Measurements from ENCODE around the gene MYO16.

The MYO16 gene

DNA sequence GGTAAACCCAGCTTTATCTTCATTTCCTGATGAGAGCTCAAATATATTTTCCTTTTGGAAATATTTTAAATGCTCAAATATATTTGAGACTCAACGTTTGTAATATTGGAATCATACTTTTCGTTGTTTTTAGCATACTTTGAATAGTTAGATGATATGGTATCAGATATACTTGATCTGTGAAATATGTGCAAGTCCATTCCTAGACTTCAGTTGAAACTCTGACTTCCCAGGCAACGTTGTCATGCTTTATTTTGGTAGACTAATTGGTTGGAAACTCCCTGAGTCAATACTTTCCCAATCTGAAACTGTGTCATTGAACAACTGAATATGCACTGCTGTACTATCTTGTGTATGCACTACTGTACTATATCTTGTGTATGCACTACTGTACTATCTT lies 378.5 kb downstream of the MYO16 start:
- Mint-ChIP-seq H3K27me3 (no peaks in the 10 kb centered on the region), H3K4me3 (no peak overlapping the region), H3K27ac (no peak overlapping the region), H3K4me1 (no peaks in the 10 kb centered on the region), H3K36me3 (no peaks in the 10 kb centered on the region), H3K9me3 (peaks cover 2% of the 10 kb centered on the region)
- no peak for DNase-seq (ENCODE audit: low spot score in 2 of 2)
- no peak for ATAC-seq (ENCODE audit: low read depth)

GRCh38 chr13:109009756-109010155 lies 380.3 kb downstream of the MYO16 start:
- H3K9me3 Mint-ChIP-seq = peaks cover 2% of the 10 kb centered on the region
- no peaks in the 10 kb centered on the region for H3K4me1 Mint-ChIP-seq

DNA sequence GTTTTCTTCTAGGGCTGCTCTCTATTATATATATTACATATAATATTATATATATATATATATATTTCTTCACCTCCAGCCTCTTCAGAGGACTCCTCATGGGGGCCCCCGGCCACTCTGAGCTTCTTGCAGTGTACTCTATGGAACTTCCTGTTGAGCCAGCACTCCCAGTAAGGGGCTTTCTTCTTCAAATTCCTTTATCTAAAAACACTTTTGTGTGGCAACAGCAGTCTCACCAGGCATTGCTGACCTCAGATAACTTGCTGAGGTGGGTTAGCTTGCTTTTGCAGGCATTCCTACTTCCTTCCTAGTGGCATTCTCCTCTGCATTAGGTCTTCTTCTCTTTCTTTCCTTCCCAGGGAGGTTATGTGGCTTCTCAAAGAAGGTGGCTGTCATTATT lies 381.5 kb downstream of the MYO16 start:
- Mint-ChIP-seq H3K36me3 (no peaks in the 10 kb centered on the region), H3K27ac (no peak overlapping the region), H3K27me3 (no peaks in the 10 kb centered on the region), H3K4me3 (no peak overlapping the region), H3K9me3 (peaks cover 2% of the 10 kb centered on the region), H3K4me1 (no peaks in the 10 kb centered on the region)
- ATAC-seq (ENCODE audit: low read depth) = no peak
- DNase-seq (ENCODE audit: low spot score in 2 of 2) = no peak

More at GRCh38 chr13:109009756-109010155, 380.3 kb downstream of the MYO16 start:
- Mint-ChIP-seq H3K27me3 (no peaks in the 10 kb centered on the region), H3K27ac (no peak overlapping the region), H3K4me3 (no peak overlapping the region), H3K36me3 (no peaks in the 10 kb centered on the region)
- DNase-seq (ENCODE audit: low spot score in 2 of 2) (no peak), ATAC-seq (ENCODE audit: low read depth) (no peak)

- Mint-ChIP-seq H3K27me3 (no peaks in the 10 kb centered on the region), H3K36me3 (no peaks in the 10 kb centered on the region), H3K9me3 (no peaks in the 10 kb centered on the region), H3K4me1 (no peaks in the 10 kb centered on the region), H3K27ac (no peak overlapping the region), H3K4me3 (no peak overlapping the region)
- DNase-seq (ENCODE audit: low spot score in 2 of 2) = no peak
- ATAC-seq (ENCODE audit: low read depth) = no peak
Measured at GRCh38 chr13:109012115-109012514, 382.7 kb downstream of the MYO16 start.

- Mint-ChIP-seq H3K27me3 (peaks cover 2% of the 10 kb centered on the region), H3K9me3 (no peaks in the 10 kb centered on the region), H3K36me3 (no peaks in the 10 kb centered on the region), H3K27ac (no peak overlapping the region), H3K4me3 (no peak overlapping the region), H3K4me1 (no peaks in the 10 kb centered on the region)
- DNase-seq (ENCODE audit: low spot score in 2 of 2) = no peak
- no peak for ATAC-seq (ENCODE audit: low read depth)
Measured at GRCh38 chr13:109021558-109021957, 392.1 kb downstream of the MYO16 start.

- no peak overlapping the region for H3K27ac Mint-ChIP-seq
- H3K36me3 Mint-ChIP-seq = no peaks in the 10 kb centered on the region
- no peaks in the 10 kb centered on the region for H3K9me3 Mint-ChIP-seq
- ATAC-seq (ENCODE audit: low read depth) (no peak), DNase-seq (ENCODE audit: low spot score in 2 of 2) (no peak)
- no peaks in the 10 kb centered on the region for H3K27me3 Mint-ChIP-seq
- no peak overlapping the region for H3K4me3 Mint-ChIP-seq
- no peaks in the 10 kb centered on the region for H3K4me1 Mint-ChIP-seq
Measured at GRCh38 chr13:109024611-109025010, 395.2 kb downstream of the MYO16 start.

- no peaks in the 10 kb centered on the region for H3K36me3 Mint-ChIP-seq
- H3K4me1 Mint-ChIP-seq = no peaks in the 10 kb centered on the region
- no peak overlapping the region for H3K4me3 Mint-ChIP-seq
- no peaks in the 10 kb centered on the region for H3K9me3 Mint-ChIP-seq
- H3K27me3 Mint-ChIP-seq = no peaks in the 10 kb centered on the region
- DNase-seq (ENCODE audit: low spot score in 2 of 2) (no peak), ATAC-seq (ENCODE audit: low read depth) (no peak)
- no peak overlapping the region for H3K27ac Mint-ChIP-seq
Measured at GRCh38 chr13:109026266-109026665, 396.9 kb downstream of the MYO16 start.

DNA sequence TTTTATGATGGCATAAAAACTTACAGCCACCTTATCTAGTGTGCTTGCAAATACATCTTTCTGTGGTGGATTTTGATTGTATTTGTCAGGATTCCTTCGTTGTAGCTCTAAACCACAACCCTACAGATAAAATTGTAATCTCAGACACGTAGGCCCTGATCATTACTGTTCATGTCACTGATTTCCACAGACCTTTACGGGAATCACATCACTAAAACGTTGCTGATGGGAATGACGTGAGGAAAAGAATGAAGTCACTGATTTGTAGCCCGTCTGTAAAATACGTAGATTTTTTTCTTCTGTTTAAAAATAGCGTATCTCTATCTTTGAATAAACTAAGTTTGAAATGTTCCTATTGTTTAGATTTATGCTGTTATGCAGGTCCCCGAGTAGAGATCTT lies 399.2 kb downstream of the MYO16 start:
- Mint-ChIP-seq H3K4me1 (no peaks in the 10 kb centered on the region), H3K36me3 (no peaks in the 10 kb centered on the region), H3K9me3 (no peaks in the 10 kb centered on the region), H3K27ac (no peak overlapping the region), H3K27me3 (peaks cover 7% of the 10 kb centered on the region), H3K4me3 (no peak overlapping the region)
- DNase-seq (ENCODE audit: low spot score in 2 of 2) = no peak
- ATAC-seq (ENCODE audit: low read depth) = no peak

- H3K27ac Mint-ChIP-seq = no peak overlapping the region
- peaks cover 9% of the 10 kb centered on the region for H3K27me3 Mint-ChIP-seq
Measured at GRCh38 chr13:109033090-109033489, 403.7 kb downstream of the MYO16 start.

GRCh38 chr13:109036078-109036780 lies 406.8 kb downstream of the MYO16 start:
- Mint-ChIP-seq H3K9me3 (no peaks in the 10 kb centered on the region), H3K4me1 (no peaks in the 10 kb centered on the region), H3K36me3 (no peaks in the 10 kb centered on the region), H3K27me3 (peaks cover 9% of the 10 kb centered on the region), H3K27ac (no peak overlapping the region), H3K4me3 (no peak overlapping the region)
- DNase-seq (ENCODE audit: low spot score in 2 of 2) (no peak), ATAC-seq (ENCODE audit: low read depth) (no peak)

More at GRCh38 chr13:109033090-109033489, 403.7 kb downstream of the MYO16 start:
- DNase-seq (ENCODE audit: low spot score in 2 of 2) (no peak), ATAC-seq (ENCODE audit: low read depth) (no peak)
- Mint-ChIP-seq H3K4me3 (no peak overlapping the region), H3K36me3 (no peaks in the 10 kb centered on the region), H3K9me3 (no peaks in the 10 kb centered on the region), H3K4me1 (no peaks in the 10 kb centered on the region)

DNA sequence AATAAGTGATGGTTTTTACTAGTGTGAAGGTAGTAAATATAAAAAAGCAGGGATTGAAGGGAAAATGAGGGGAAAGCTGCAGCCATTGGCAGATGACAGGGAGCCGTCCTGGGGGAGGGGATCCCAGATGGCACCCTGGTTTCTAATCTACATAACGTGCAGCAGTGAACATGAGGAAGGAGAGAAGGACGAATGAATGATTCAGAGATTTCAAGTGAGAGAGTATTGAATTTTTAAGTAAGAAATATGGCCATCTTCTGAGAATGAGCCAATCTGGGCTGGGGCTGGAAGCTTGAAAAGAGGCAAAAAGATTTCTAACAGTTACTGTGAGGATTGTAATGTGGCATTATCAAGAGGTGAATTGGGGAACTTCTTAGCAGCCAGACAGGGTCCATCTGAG lies 414.2 kb downstream of the MYO16 start:
- Mint-ChIP-seq H3K9me3 (peaks cover 1% of the 10 kb centered on the region), H3K4me1 (no peaks in the 10 kb centered on the region), H3K27me3 (peaks cover 2% of the 10 kb centered on the region), H3K36me3 (no peaks in the 10 kb centered on the region), H3K27ac (no peak overlapping the region), H3K4me3 (no peak overlapping the region)
- DNase-seq (ENCODE audit: low spot score in 2 of 2) (no peak), ATAC-seq (ENCODE audit: low read depth) (no peak)

GRCh38 chr13:109055850-109056249 lies 426.4 kb downstream of the MYO16 start:
- no peak overlapping the region for H3K4me3 Mint-ChIP-seq
- no peaks in the 10 kb centered on the region for H3K36me3 Mint-ChIP-seq
- ATAC-seq (ENCODE audit: low read depth) = no peak

DNA sequence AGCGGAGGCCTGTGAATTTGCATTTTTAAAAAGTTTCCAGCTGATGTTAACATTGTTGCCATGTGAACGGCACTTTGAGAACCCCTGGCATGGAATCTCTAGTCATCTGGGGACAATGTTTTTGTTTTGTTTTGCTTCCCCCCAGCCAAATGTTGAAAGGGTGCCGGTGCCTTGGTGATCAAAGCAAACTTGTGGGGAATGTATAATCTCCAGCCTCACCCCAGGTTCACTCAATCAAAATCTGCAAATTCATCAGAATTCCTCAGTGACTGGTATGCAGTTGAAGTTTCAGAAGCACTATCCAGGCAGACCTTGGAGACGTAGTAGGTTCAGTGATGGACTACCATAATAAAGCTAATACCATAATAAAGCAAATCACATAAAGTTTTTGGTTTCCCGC lies 428.7 kb downstream of the MYO16 start:
- no peak for ATAC-seq (ENCODE audit: low read depth)
- DNase-seq (ENCODE audit: low spot score in 2 of 2) = no peak
- Mint-ChIP-seq H3K4me1 (no peaks in the 10 kb centered on the region), H3K36me3 (no peaks in the 10 kb centered on the region), H3K9me3 (no peaks in the 10 kb centered on the region), H3K4me3 (no peak overlapping the region), H3K27me3 (no peaks in the 10 kb centered on the region), H3K27ac (no peak overlapping the region)

More at GRCh38 chr13:109055850-109056249, 426.4 kb downstream of the MYO16 start:
- Mint-ChIP-seq H3K9me3 (no peaks in the 10 kb centered on the region), H3K27me3 (no peaks in the 10 kb centered on the region), H3K4me1 (no peaks in the 10 kb centered on the region), H3K27ac (no peak overlapping the region)
- no peak for DNase-seq (ENCODE audit: low spot score in 2 of 2)

- H3K27me3 Mint-ChIP-seq = peaks cover 3% of the 10 kb centered on the region
- H3K4me3 Mint-ChIP-seq = no peak overlapping the region
- no peaks in the 10 kb centered on the region for H3K4me1 Mint-ChIP-seq
- H3K9me3 Mint-ChIP-seq = no peaks in the 10 kb centered on the region
- DNase-seq (ENCODE audit: low spot score in 2 of 2) = no peak
- no peaks in the 10 kb centered on the region for H3K36me3 Mint-ChIP-seq
- H3K27ac Mint-ChIP-seq = no peak overlapping the region
- no peak for ATAC-seq (ENCODE audit: low read depth)
Measured at GRCh38 chr13:109072505-109072904, 443.1 kb downstream of the MYO16 start.

DNA sequence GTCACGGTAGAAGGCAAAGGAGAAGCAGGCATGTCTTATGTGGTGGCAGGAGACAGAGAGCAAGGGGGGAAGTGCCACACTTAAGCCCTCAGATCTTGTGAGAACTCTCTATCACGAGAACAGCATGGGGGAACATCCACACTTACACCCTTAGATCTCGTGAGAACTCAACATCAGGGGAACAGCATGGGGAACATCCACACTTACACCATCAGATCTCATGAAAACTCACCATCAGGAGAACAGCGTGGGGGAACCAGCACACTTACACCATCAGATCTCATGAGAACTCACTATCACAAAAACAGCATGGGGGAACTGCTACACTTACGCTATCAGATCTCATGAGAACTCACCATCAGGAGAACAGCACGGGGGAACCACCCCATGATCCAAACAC lies 445.0 kb downstream of the MYO16 start:
- H3K4me1 Mint-ChIP-seq = no peaks in the 10 kb centered on the region
- ATAC-seq (ENCODE audit: low read depth) (no peak), DNase-seq (ENCODE audit: low spot score in 2 of 2) (no peak)
- peaks cover 3% of the 10 kb centered on the region for H3K27me3 Mint-ChIP-seq
- H3K4me3 Mint-ChIP-seq = no peak overlapping the region
- H3K27ac Mint-ChIP-seq = no peak overlapping the region
- no peaks in the 10 kb centered on the region for H3K36me3 Mint-ChIP-seq
- no peaks in the 10 kb centered on the region for H3K9me3 Mint-ChIP-seq
